ENCODE results near the gene CARMIL1.

- TF ChIP-seq CTCF (IDR thresholded peaks at IDR 0.05; ENCODE audit: insufficient read depth, low read depth, low read length), result no peak
- no peak for TF ChIP-seq EZH2 (IDR thresholded peaks at IDR 0.05; ENCODE audit: insufficient read depth, low read length)
Observed at GRCh38 chr6:25359891-25360290, 80.7 kb downstream of the CARMIL1 start.

Measured in astrocyte (in vitro differentiated cells and primary cell).